Retina (tissue), 1 donor: ENCODE measurements around the gene ADCY3.

Source experiments
- DNase-seq: peaks from one replicate; pipeline ENCODE4 v3.0.0-alpha.2; 2016

Gene ADCY3

DNA sequence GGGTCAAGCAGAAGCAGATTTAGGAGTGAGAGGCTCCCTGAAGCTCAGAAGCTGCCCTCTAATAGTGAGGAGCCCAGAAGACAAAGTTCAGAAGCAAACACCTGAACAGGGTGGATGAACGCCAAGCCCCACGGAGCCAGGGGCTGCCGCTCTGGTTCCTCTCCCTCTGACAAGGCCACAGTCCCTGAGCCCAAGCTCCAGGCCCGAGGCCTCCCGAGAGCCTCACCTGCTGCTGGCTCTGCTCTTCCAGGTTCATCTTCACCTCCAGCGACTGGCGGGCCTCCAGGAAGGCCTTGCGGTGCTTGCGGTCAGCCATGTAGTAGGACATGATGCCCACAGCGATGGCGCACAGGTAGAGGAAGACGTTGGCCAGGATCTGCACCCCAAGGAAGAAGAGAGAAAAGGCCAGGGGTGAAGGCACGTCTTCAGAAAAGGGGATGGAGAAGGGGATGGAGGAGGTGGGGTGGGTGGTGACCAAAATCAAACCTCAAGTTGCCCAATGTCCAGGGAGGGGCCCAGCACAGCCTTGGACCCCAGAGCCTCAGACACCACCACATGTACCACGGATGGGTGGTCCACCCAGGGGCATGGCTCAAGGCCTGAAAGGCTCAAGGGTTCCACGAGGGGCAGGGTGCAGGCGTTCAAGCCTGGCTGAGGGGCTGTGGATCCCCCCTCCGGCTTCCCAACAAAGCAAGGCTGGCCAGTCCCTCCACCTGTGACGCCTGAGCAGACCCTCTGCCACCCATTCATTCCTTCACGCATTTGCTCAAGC, 47.5 kb downstream of the ADCY3 start:
- DNase-seq, result no peak

DNA sequence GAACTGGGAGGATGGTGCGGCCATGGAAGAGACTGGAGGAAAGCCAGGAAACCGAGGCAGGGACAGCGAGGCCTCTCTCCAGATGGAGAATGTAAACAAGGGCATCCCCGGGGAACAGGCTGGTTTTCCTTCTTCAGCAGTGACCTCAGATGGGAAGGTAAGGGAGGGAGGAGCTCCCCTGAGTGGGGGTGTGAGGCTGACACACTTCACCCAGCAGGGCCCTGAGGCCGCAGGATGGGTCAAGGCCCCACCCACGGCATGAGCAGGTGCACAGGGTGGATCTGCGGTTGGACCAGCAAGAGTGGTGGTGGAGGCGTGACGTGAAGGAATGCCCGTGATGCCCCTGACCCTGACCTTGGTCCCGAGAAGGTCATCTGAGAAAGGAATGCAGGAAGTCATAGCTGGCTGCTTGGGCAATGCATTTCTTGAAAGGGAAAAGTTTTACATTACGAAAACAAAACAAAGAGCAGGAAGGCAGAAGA, 48.1 kb downstream of the ADCY3 start:
- no peak for DNase-seq

DNA sequence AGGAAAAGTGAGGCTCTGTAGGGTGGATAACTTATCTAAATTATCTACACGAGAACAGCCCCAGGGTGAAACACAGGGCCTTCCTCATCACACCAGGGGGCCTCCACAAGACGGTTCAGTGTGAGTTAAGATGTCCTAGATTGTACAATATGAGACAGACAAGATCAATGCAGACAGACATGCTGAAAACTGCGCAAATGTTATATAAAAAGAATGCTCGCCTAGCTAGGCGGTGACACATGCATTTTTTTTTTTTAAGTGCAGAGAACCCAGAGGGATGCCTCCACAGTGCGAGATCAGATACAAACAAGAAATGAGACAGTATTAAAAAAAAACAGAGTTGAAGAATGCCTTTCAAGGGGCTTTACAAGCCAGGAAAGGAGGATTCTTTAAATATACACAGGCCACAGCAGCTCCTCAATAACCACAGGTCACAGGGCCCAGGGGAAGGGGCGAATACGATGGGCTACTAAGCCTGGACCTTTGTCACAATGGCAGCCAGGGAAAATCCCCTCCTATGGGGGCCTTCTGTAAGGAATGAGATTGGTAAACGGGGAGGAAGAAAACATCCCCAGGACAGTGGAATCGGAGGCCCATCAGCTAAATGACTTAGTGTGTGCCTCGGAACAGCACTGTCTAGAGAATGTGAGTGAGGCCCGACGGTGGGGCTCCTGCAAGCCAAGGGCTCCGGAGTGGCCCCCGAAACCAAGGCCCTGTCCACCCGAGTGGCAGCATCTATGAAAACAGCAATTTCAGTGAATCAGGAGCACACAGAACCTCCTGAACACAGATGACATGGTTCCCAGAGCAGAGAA, 48.9 kb downstream of the ADCY3 start:
- no peak for DNase-seq

DNA sequence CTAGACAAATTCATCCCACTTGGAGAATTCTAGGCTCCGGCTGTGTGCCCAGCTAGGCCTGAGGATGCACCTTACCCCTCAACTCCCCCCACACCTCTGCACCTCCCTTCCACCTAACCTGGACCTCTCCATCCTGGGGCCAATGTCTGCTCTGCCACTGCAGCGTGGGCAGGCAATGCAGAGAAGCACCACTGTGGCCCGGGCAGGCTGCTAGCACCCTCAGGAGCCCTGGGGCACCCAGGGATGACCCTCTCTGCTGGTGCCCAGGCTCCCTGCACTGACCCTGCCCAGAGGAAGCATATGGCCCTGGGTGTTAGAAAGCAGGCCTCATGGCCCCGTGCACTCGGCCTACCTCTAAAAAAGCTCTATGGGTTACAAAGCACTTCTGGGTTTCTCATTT, 49.6 kb downstream of the ADCY3 start:
- no peak for DNase-seq

DNA sequence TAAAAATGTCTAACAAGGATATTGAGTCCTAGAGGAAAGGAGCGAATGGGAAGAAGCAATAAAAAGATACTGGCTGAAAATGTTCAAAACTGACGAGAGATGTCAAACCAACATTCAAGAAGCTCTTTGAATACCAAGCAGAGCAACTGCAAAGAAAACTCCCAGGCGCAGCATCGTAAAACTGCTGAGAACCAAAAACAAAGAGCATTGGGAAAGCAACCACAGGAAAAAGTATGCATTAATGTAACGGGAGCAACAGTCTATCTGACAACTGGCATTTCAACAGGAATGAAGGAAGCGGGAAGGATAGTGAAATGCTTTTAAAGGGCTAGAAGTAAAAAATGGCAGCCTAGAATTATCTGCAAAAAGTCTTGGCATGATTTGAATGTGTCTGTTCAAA, 53.1 kb downstream of the ADCY3 start:
- DNase-seq, result no peak

DNA sequence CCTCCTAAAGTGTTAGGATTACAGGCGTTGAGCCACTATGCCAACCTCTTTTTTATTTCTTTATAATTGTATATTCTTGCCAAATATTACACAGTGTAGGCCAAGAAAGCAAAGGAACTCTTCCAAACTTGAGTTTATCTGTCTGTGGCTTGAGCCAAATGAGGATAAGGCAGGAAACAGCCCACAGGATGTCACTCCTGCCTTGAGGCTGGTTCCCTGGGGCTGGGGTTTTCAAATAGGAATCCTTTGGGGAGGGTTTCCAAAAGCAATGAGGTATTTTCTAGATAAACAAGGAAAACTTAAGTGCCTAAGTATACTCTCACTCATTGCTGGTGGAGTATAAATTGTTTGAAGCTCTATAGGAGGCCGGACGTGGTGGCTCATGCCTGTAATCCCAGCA, 56.4 kb downstream of the ADCY3 start:
- DNase-seq, result no peak

DNA sequence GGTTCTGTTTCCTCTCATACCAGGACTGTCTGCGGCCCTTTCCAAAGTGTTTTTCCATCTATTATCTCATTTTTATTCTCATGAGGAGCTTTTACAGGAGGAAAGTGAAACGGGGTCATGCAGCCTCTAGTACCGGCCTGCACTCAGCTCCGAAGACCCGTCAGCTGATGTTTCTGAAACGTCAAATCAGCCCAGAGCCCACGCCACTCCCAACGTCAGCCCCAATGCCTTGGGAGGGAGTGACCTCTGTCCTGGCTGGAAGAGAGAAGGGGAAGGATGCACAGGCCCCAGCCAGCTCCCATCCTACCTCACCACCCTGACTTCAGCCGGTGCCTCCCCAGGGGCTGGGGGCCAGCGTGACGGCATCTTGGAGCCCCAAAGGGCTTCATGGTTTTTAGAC, 58.5 kb downstream of the ADCY3 start:
- DNase-seq, result no peak

DNA sequence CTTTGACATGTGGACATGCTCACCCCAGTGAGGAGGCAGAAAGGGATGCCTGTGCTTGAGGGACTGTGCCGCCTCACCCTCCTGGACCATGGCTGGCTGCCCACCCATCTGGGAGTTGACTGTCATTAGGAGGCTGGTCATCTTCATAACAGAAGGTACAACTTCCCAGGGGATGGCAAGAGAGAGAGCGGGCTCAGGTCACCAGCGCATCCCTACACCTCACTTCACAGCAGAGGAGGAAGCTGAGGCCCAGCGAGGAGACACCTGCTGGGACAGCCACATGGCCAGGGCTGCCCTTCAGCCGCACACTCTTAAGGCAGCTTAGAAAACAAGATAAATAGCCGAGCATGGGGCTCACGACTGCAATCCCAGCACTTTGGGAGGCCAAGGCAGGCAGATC, 59.4 kb downstream of the ADCY3 start:
- no peak for DNase-seq

DNA sequence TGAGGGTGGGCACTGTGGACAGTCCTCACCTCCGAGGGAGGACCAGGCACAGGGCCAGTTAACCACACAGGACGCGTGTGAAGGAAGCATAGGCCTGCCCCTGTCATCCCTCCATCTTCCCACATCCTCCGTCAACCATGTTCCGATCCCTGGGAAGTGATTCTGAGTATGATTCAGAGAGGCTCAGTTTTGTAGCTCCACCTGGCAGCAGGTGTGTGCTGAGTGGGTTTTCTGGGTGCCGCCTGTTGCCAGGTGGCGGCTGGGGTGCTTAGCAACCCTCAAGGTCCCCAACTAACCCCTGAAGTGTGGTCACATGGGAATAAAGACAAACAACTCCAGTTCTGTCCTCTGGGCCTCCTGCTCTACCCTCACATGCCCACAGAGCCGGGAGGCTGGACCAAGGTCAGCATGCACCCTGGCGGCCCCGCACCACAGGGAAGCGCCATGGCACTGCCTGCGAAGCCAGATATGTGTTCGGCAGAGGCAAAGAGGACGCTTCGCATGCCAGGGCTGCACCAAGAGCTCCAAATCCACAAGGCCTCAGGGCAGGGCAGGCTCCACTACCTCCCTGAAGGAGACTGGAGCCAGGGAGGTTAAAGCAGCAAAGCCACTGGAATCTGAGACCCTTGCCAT, 60.0 kb downstream of the ADCY3 start:
- no peak for DNase-seq

DNA sequence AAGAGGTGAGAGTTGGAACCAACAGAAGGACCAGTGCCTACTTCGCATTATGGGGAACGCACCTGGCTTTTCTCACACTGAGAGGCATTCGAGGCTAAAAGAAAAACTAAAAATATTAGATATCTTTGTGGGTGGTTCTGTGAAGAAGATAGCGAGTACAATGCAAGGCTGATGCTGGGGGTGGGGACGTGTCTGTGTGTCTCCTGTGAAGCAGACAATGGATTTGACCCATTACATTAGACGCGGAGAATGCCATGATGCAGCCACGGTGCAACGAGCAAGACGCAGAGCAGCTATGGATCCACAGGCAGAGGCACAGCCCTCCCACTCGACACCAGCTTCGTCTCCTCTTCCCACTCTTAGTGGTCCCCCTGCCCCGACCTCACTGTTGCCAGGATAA, 61.0 kb downstream of the ADCY3 start:
- no peak for DNase-seq

DNA sequence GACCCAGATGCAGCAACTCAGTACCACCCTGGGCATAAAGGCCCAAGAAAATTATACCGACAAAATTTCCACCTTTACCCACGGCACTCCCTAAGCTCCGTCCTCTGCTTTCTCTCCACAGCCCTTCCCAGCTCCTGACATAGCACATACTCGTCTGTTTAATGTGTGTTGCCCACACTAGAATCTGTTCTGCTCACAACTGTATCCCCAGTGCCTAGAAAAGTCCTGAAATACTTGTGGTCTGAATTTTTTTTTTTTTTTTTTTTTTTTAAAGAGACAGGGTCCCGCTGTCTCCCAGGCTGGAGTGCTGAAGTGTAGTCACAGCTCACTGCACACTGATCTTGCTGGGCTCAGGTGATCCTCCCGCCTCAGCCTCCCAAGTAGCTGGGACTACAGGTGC, 62.3 kb downstream of the ADCY3 start:
- DNase-seq, result no peak

DNA sequence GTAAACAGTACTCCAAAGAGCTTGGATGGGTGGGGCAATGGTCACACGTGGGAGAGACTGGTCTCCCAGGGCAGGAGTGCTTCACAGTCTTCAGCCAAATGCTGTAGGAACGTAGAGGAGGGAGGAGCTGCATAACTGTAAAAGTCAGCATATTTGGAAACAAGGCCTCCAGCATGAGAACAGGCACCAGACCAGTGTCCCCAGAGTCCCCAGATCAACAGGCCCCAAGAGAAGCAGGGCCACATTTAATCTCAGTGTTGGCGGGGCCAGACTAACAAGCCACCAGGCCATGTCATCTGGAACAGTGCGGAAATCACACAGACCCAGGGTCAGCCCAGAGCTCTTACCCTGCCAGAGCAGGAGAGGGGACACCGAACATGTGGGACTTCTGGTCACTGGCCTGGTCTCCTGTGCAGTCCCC, 63.2 kb downstream of the ADCY3 start:
- no peak for DNase-seq

DNA sequence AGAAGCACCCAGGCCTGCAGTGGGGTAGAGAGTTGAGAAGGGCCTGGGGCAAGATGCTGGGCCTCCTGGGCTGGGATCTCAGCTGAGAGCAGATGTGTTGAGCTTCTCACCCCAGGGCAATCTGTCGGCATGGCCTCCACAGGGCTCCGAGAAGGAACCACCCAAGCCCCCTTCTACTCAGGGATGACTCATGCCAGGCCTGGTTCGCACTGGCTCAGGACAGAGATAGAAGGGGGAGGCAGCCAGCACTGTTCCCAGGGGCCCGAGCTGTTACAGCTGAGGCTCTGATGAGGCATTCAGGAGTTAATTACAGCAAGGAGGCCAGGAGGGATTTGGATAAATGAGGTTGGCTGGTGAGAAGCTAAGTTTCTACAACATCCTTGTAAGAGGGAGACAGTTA, 64.3 kb downstream of the ADCY3 start:
- peak; percentile 28 for DNase-seq

DNA sequence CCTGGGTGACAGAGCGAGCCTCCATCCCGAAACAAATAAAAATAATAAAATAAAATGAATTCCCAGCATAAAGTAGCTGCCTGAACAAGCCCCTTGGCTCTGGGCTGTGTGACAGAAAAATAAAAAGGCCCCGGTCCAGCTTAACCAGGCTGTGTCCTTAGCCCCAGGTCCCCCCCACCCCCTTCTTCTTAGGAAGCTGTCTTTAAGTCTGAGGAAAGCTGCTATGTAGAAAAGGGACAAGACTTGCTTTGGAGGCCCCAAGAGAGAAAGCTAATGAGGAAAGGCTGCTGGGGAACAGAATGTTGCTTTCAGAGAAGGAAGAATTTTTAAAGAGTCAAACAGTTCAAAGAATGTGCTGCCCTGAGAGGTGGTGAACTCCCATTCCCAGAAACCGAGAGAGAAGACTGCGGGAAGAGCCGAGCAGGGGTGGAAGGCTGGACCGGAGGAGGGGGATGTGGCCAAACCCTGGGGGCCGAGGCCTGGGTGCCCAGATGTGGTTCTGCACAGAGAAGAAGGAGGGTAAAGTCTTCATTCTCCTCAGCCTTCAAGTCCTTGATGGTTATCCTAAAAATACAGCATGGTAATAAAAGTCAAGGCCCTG, 64.9 kb downstream of the ADCY3 start:
- no peak for DNase-seq

DNA sequence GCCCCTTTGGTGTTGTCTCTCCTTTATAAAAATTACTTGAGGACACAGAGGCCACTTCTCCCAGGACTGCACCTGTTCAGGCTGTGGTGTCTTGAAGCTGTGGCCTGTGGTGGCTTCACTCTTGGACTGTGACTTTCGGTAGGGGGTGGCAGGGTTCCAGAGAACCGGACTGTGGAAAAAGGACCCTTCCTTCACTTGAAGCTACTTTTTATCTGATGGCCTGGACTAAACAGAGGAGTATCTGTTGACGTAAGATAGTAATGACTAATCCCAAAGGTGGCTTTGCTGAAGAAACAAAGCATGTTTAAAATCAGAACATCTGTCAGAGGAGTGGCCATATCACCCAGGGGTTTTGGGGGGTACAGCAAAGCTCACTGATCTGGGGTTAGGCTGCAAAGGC, 66.0 kb downstream of the ADCY3 start:
- DNase-seq, result no peak

DNA sequence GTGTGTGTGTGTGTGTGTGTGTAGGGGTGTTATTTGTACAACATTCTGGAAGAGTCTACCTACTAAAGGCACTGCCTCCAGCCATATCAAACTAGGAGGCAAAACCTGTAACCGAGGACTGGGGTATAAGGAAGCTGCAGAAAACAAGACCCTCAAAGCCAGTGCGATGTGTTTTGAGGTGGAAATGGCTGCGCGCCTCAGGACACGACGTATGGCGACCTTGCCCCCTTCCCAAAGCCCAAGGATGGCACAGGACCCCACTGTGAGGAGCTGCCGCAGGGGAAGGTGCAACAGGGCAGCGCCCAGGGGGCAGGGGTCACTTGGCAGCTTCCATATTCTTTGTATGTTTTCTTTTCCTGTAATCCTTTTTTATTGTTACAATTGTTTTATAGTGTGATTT, 67.0 kb downstream of the ADCY3 start:
- no peak for DNase-seq

DNA sequence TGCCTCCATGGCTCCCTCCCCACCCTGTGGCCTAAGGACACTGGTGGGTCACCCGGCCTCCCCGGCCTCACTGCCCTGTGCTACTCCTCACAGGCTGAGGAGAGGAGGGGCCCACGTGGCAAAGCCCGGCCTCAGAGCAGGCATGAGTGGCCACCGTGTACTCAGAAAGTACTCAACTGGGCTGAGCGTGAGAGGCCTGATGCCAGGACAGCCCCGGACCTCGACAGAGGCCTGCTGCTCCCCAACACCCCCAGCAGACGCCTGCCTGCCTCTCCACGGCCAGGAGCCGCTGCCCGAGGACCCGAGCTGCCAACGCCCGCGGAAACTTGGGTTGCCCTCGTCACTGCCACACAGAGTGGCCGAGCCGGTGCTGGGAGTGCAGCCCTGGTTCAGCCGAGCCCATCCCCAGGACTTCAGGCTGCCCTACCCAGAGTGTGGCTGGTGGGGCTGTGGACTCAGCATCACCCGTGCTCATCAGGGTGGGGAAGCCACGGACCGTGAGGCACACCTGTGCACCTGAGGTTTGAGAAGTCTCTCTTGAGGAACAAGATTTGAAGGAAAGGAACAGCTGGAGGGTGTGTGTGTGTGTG, 67.5 kb downstream of the ADCY3 start:
- DNase-seq, result no peak

DNA sequence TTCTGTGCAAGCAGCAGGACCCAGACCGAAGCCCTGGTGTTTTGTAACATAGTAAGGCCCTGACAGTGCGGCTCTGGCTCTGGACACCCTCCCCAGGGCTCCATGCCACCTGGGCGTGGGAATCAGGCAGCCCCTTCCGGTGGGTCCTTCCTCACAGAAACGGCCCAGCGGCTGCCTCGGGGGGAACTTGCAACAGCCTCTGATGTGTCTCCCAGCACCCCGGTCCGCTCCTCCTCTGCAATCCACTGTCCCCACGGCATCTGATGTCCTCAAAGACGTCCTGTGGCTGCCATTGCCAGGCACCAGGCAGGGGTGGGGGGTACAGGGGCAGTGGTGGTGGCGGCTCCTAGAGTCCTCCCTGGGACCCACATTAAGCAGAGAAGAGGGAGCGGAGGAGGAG, 68.0 kb downstream of the ADCY3 start:
- DNase-seq, result no peak

DNA sequence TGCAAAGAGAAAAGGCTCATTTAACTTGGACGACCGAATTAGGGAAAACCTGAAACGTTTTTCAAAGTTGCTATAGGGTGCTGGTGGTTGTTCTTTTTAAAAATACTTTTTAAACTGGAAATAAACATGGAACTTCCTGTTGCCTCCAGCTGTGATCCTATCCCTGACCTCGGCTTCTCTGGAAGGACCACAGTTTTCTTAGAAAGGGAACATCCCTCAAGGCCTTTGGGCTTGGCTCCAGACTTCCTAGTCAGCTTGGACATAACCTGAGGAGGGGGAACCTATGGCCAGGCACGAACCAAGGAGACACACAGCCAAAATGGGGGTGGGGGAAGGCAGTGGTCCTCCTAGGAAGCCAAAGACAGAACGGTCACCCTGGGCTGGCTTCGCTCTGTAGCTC, 69.1 kb downstream of the ADCY3 start:
- no peak for DNase-seq

DNA sequence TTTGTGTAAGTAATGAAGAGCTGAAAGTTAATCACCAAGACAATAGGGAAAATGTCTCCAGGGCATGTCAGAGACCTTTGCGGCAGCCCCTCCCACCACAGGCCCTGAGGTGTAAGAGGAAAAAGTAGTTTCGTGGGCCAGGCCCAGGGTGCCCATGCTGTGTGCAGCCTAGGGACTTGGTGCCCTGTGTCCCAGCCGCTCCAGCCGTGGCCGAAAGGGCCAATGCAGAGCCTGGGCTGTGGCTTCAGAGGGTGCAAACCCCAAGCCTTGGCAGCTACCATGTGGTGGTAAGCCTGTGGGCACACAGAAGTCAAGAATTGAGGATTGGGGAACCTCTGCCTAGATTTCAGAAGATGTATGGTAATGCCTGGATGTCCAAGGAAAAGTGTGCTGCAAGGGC, 74.3 kb downstream of the ADCY3 start:
- no peak for DNase-seq

DNA sequence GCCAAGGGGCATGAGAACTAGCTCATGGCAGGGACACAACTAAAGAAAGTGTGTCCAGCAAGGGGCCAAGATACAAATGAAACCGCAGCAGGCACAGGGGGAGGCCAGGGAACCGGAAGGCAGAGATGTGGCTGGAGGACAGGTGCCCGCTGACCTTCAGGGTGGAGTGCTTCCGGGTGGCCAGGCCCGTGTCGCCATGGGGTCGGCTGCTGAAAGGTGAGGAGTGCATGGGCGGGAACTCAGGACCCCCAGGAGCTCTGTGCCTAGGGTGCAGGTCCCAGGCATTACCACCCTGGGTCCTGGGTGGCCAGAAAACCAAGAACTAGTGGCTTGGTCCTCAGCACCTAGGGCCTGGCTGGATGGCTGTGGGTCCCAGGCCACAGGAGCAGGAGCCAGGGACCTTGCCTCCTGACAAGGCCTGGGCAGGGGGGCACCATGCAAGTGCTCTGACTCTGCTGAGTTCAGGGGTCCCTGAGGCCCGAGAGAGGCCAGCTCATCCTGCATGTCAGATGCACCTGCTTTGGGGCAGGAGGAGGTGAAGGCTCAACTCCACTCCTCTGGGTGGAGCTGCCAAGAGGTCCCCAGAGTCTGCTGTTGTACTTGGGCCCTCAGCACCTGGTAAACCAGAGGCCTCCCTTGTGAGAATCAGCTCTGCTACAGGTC, 75.9 kb downstream of the ADCY3 start:
- DNase-seq, result no peak

DNA sequence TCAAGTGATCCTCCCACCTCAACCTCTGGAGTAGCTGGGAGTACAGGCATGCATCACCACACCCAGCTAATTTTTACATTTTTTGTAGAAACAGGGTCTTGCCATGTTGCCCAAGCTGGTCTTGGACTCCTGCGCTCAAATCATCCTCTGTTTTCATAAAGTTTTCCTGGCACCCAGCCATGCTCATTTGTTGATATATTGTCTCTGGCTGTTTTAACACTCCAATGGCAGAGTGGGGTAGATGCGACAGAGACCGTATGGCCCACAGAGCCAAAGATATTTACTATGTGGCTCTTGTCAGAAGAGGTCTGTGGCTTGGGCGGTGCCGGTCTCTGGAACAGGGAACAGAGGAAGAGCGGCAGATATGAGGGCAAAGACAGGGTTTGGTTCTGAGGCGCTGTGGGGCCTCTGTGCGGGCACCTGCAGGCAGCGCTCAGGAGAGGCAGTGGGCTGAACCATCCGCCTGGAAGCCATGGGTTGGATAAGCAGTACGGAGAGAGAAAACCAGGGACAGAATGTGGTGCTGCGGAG, 76.6 kb downstream of the ADCY3 start:
- DNase-seq, result no peak
